Spinal cord (tissue), 10 donors: Measurements from ENCODE around the gene KIAA0513. TPM values are rescaled to one million over a fixed set of nuclear protein-coding genes. Genes with fewer than 3 reads are reported as not detected.

Experiments used
- DNase-seq, 6 donors: peaks; one replicate each; pipeline versions ENCODE4 v3.0.0 to v3.0.0-alpha.2; 2013 to 2015; ENCODE audit warnings: low spot score in 6 of 6, low read depth in 4 of 6
- H3K27ac ChIP-seq: one replicate; pipeline ENCODE4 v1.5.1; 2013; ENCODE audit warnings: low read depth, low read length, control low read depth
- H3K27me3 ChIP-seq: one replicate; pipeline ENCODE4 v1.6.1; 2013; ENCODE audit warnings: low read length; ENCODE audit not compliant: control insufficient read depth, insufficient read depth
- H3K36me3 ChIP-seq: one replicate; pipeline ENCODE4 v1.6.1; 2013; ENCODE audit warnings: low read length; ENCODE audit not compliant: control insufficient read depth, insufficient read depth
- H3K4me1 ChIP-seq: one replicate; pipeline ENCODE4 v1.6.1; 2013; ENCODE audit warnings: low read length; ENCODE audit not compliant: control insufficient read depth, insufficient read depth
- H3K4me3 ChIP-seq: one replicate; pipeline ENCODE4 v1.5.1; 2013; ENCODE audit warnings: low read depth, low read length, control low read depth
- H3K9me3 ChIP-seq: one replicate; pipeline ENCODE4 v1.6.1; 2013; ENCODE audit warnings: low read length; ENCODE audit not compliant: control insufficient read depth, insufficient read depth
- WGBS: methylation state at CpG from one replicate; pipeline ENCODE4 v1.1.5; 2013; ENCODE audit warnings: missing lambda C conversion rate; ENCODE audit not compliant: insufficient coverage; 5-methylcytosine and 5-hydroxymethylcytosine counted together
- polyA plus RNA-seq, 2 donors: library from polyadenylated mRNA; unstranded; fragments of 120-200 nt; gene quantifications; one replicate each; pipeline ENCODE4 v1.2.1, GENCODE V29; 2013; ENCODE audit not compliant: insufficient read length in 2 of 2
- total RNA-seq, 2 donors: library from RNA; depleted of rRNA in 1 of 2; stranded (reverse); fragments of 120-200 nt in 1 of 2; fragments of >200 nt in 1 of 2; gene quantifications; one replicate each; pipeline versions ENCODE4 v1.2.3 to v1.2.4, GENCODE V29; 2013 to 2014
- donor health status: healthy.

KIAA0513 gene
- total and polyA plus RNA-seq, 4 donors, result 18.4 to 40.9 (median 40.0) TPM

GRCh38 chr16:85037050-85037410 lies 9.4 kb downstream of the KIAA0513 start:
- WGBS, result 87% methylated on average over 6 of the region's 7 CpGs
- Histone ChIP-seq H3K36me3 (peaks cover 28% of the 10 kb centered on the region), H3K4me1 (peaks cover 23% of the 10 kb centered on the region), H3K4me3 (no peak overlapping the region), H3K9me3 (no peaks in the 10 kb centered on the region), H3K27ac (no peak overlapping the region), H3K27me3 (no peaks in the 10 kb centered on the region)
- DNase-seq, result no peak

GRCh38 chr16:85037721-85038120 lies 10.1 kb downstream of the KIAA0513 start:
- Histone ChIP-seq H3K9me3 (no peaks in the 10 kb centered on the region), H3K36me3 (peaks cover 21% of the 10 kb centered on the region), H3K4me1 (peaks cover 23% of the 10 kb centered on the region), H3K27me3 (no peaks in the 10 kb centered on the region), H3K4me3 (no peak overlapping the region), H3K27ac (no peak overlapping the region)
- 80% methylated on average over 4 of the region's 5 CpGs for WGBS
- DNase-seq, result no peak

- Histone ChIP-seq H3K4me3 (no peak overlapping the region), H3K9me3 (no peaks in the 10 kb centered on the region), H3K4me1 (peaks cover 17% of the 10 kb centered on the region), H3K27ac (no peak overlapping the region), H3K36me3 (peaks cover 5% of the 10 kb centered on the region), H3K27me3 (no peaks in the 10 kb centered on the region)
- 36% methylated on average over 3 of the region's 6 CpGs for whole genome bisulfite sequencing
- DNase-seq, result peak in 2 of 6 donors; percentile 81 to 89
Observed at GRCh38 chr16:85040685-85041084, 13.1 kb downstream of the KIAA0513 start.

GRCh38 chr16:85041219-85042166 lies 13.9 kb downstream of the KIAA0513 start:
- Histone ChIP-seq H3K4me3 (no peak overlapping the region), H3K9me3 (no peaks in the 10 kb centered on the region), H3K27ac (no peak overlapping the region), H3K4me1 (peaks cover 17% of the 10 kb centered on the region), H3K27me3 (no peaks in the 10 kb centered on the region), H3K36me3 (peaks cover 6% of the 10 kb centered on the region)
- DNase-seq, result peak in 2 of 6 donors; percentile 79 to 82
- WGBS, result 31% methylated on average over 25 of the region's 27 CpGs

GRCh38 chr16:85042167-85042526 lies 14.6 kb downstream of the KIAA0513 start:
- Histone ChIP-seq H3K27me3 (no peaks in the 10 kb centered on the region), H3K9me3 (no peaks in the 10 kb centered on the region), H3K4me1 (peaks cover 15% of the 10 kb centered on the region), H3K27ac (no peak overlapping the region), H3K4me3 (no peak overlapping the region), H3K36me3 (peaks cover 6% of the 10 kb centered on the region)
- WGBS, result 25% methylated on average over 5 of the region's 6 CpGs
- DNase-seq, result no peak

GRCh38 chr16:85042606-85043005 lies 15.0 kb downstream of the KIAA0513 start:
- peaks cover 14% of the 10 kb centered on the region for H3K4me1 ChIP-seq
- DNase-seq, result no peak
- WGBS, result 40% methylated on average over 1 of the region's 6 CpGs
- no peaks in the 10 kb centered on the region for H3K9me3 ChIP-seq
- no peaks in the 10 kb centered on the region for H3K27me3 ChIP-seq
- H3K27ac ChIP-seq, result no peak overlapping the region
- H3K4me3 ChIP-seq, result no peak overlapping the region
- H3K36me3 ChIP-seq, result peaks cover 6% of the 10 kb centered on the region

- peaks cover 6% of the 10 kb centered on the region for H3K36me3 ChIP-seq
- peaks cover 12% of the 10 kb centered on the region for H3K4me1 ChIP-seq
- H3K27me3 ChIP-seq, result no peaks in the 10 kb centered on the region
- DNase-seq, result no peak
- 94% methylated on average over 2 of the region's 5 CpGs for WGBS
- H3K9me3 ChIP-seq, result no peaks in the 10 kb centered on the region
- no peak overlapping the region for H3K4me3 ChIP-seq
- H3K27ac ChIP-seq, result no peak overlapping the region
Observed at GRCh38 chr16:85045077-85045476, 17.5 kb downstream of the KIAA0513 start.

- Histone ChIP-seq H3K36me3 (peaks cover 6% of the 10 kb centered on the region), H3K4me3 (no peak overlapping the region), H3K4me1 (peaks cover 16% of the 10 kb centered on the region), H3K27me3 (no peaks in the 10 kb centered on the region), H3K9me3 (no peaks in the 10 kb centered on the region), H3K27ac (no peak overlapping the region)
- no peak for DNase-seq
- 79% methylated on average over 23 of the region's 23 CpGs for WGBS
Observed at GRCh38 chr16:85045641-85046471, 18.3 kb downstream of the KIAA0513 start.

GRCh38 chr16:85046472-85046916 lies 18.9 kb downstream of the KIAA0513 start:
- Histone ChIP-seq H3K27ac (no peak overlapping the region), H3K4me1 (peaks cover 12% of the 10 kb centered on the region), H3K4me3 (no peak overlapping the region), H3K27me3 (no peaks in the 10 kb centered on the region), H3K9me3 (no peaks in the 10 kb centered on the region), H3K36me3 (peaks cover 6% of the 10 kb centered on the region)
- DNase-seq, result no peak
- 87% methylated on average over 4 of the region's 8 CpGs for WGBS
